ENCODE measurements around the gene NPAS3.

DNA sequence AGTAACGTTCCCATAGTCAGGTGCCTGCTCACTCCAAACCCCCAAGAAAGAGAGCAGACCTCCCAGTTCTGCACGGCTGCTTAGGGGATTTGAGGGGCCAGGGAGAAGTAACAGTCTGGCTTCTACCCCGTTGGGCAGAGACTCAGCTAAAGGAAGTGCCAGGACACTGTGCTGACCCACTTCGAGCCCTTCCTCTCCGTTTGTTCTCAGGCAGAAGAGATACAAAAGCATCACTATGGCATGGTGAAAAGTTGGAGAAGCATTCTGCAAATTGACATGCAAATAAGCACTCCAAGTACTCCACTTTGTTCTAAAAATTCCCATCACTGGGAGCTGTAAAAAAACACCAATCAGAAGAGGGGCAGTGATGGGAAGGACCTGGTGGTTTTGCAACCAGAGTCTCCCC, 773.1 kb downstream of the NPAS3 start:
- TF ChIP-seq EZH2 (IDR thresholded peaks at IDR 0.05) (no peak), POLR2AphosphoS5 (IDR thresholded peaks at IDR 0.05; ENCODE audit: borderline replicate concordance, low read depth, low read length) (no peak)
